Loucy (cell line): ENCODE measurements around the gene THRAP3.

Source experiments
- CTCF ChIP-seq: fragments of 200-600 bp; sonication (generic); conservative IDR thresholded peaks from 2 replicates; pipeline ENCODE4 v1.5.1; 2014; ENCODE audit warnings: mild to moderate bottlenecking, antibody characterized with exemption, low read length
- EZH2phosphoT487 ChIP-seq: fragments of 200-600 bp; IDR thresholded peaks from 2 replicates; pipeline ENCODE4 v1.6.1; 2018; ENCODE audit warnings: antibody characterized with exemption, mild to moderate bottlenecking, moderate library complexity, borderline replicate concordance

- TF ChIP-seq CTCF (no peak), EZH2phosphoT487 (no peak)
Observed at GRCh38 chr1:36257375-36257767, 33.1 kb downstream of the THRAP3 start.
